SU-DHL-6 (cell line): ENCODE data around the gene RIMBP2.

ENCODE experiments used
- H2AFZ ChIP-seq: fragments of 200-600 bp; sonication (generic); 2 replicates; pipeline ENCODE4 v1.6.1; 2014; ENCODE audit warnings: low read depth, mild to moderate bottlenecking, moderate library complexity, mixed read lengths, antibody characterized with exemption, low read length; ENCODE audit not compliant: severe bottlenecking
- H3F3A ChIP-seq: fragments of 200-600 bp; shearing (Covaris generic); 2 replicates; pipeline ENCODE4 v1.6.0; 2016; ENCODE audit warnings: antibody characterized with exemption, mild to moderate bottlenecking; ENCODE audit not compliant: insufficient read depth
- H3K27ac ChIP-seq: fragments of 200-600 bp; sonication (generic); 2 replicates; pipeline ENCODE4 v1.5.1; 2016; ENCODE audit warnings: low read depth, mild to moderate bottlenecking, low read length, moderate library complexity, mixed read lengths
- H3K27me3 ChIP-seq: fragments of 200-600 bp; sonication (generic), shearing (Covaris generic); 2 replicates; pipeline ENCODE4 v1.6.0; 2014; ENCODE audit warnings: mild to moderate bottlenecking, low read length
- H3K36me3 ChIP-seq: fragments of 200-600 bp; sonication (generic); 2 replicates; pipeline ENCODE4 v1.6.1; 2014; ENCODE audit warnings: mild to moderate bottlenecking, low read length, mixed read lengths
- H3K4me2 ChIP-seq: fragments of 300-600, 200-600 bp; shearing (Covaris generic), sonication (generic); 2 replicates; pipeline ENCODE4 v1.6.0; 2014; ENCODE audit warnings: low read length, low read depth, mild to moderate bottlenecking; ENCODE audit not compliant: poor library complexity, severe bottlenecking
- H3K4me3 ChIP-seq: fragments of 200-600 bp; sonication (generic); 2 replicates; pipeline ENCODE4 v1.5.1; 2014; ENCODE audit warnings: antibody characterized with exemption, low read length, mild to moderate bottlenecking, mixed read lengths; ENCODE audit not compliant: insufficient read depth, poor library complexity, severe bottlenecking
- H3K79me2 ChIP-seq: fragments of 200-600 bp; sonication (generic); 2 replicates; pipeline ENCODE4 v1.6.1; 2014; ENCODE audit warnings: mild to moderate bottlenecking, low read length, moderate library complexity; ENCODE audit not compliant: insufficient read depth
- H3K9ac ChIP-seq: fragments of 200-600 bp; sonication (generic); 2 replicates; pipeline ENCODE4 v1.7.0; 2014; ENCODE audit warnings: mild to moderate bottlenecking, low read length
- H3K9me2 ChIP-seq: fragments of 200-600 bp; sonication (generic); replicated peaks from 2 replicates; pipeline ENCODE4 v1.6.1; 2014; ENCODE audit warnings: low read length; ENCODE audit not compliant: insufficient read depth
- H3K9me3 ChIP-seq: fragments of 200-600 bp; sonication (generic); 2 replicates; pipeline ENCODE4 v1.6.1; 2014; ENCODE audit warnings: low read length, mixed read lengths; ENCODE audit not compliant: insufficient read depth
- H4K20me1 ChIP-seq: fragments of 200-600 bp; sonication (generic); 2 replicates; pipeline ENCODE4 v1.6.1; 2014; ENCODE audit warnings: low read depth, mild to moderate bottlenecking, antibody characterized with exemption, low read length, moderate library complexity, mixed read lengths
- EZH2phosphoT487 ChIP-seq: fragments of 200-600 bp; sonication (generic), shearing (Covaris generic); conservative IDR thresholded peaks from 2 replicates; pipeline ENCODE4 v1.6.1; 2018; ENCODE audit warnings: mild to moderate bottlenecking, antibody characterized with exemption, low read length, moderate library complexity, mixed read lengths
- TF ChIP-seq, protein P1 (sequence below): fragments of 200-600 bp; sonication (generic); IDR thresholded peaks from one replicate; pipeline ENCODE4 v1.5.1; 2017; ENCODE audit warnings: antibody characterized with exemption, mild to moderate bottlenecking, low read length, moderate library complexity; ENCODE audit not compliant: insufficient read depth, poor library complexity, severe bottlenecking

The RIMBP2 gene

DNA sequence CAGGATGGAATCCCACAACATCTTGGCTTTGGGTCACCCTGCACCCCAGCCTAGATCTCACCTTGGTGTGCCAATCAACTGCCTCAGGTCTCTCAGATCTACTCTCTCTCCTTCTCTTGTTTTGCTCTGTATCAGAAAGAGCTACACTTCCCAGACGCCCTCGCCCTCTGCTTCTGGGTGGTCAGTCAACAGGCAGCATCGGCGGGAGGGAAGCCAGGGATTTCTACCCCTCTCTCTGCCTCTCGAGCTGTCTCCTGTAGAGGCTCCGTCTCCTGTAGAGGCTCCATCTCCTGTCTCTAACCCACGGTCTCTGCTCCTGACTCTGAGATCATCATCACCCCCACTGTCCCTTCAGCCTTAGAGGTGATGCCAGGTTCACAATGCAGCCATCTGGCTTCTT, 226.8 kb downstream of the RIMBP2 start:
- Histone ChIP-seq H3K27ac (no peak overlapping the region), H3K9me2 (no peaks in the 10 kb centered on the region), H2AFZ (no peak overlapping the region), H3K9me3 (no peaks in the 10 kb centered on the region), H3K36me3 (no peaks in the 10 kb centered on the region), H3K79me2 (no peaks in the 10 kb centered on the region), H3K4me2 (no peak overlapping the region), H3K4me3 (no peak overlapping the region), H3F3A (no peaks in the 10 kb centered on the region), H3K9ac (no peak overlapping the region), H4K20me1 (no peaks in the 10 kb centered on the region), H3K27me3 (no peaks in the 10 kb centered on the region)
- TF ChIP-seq, protein P1, sequence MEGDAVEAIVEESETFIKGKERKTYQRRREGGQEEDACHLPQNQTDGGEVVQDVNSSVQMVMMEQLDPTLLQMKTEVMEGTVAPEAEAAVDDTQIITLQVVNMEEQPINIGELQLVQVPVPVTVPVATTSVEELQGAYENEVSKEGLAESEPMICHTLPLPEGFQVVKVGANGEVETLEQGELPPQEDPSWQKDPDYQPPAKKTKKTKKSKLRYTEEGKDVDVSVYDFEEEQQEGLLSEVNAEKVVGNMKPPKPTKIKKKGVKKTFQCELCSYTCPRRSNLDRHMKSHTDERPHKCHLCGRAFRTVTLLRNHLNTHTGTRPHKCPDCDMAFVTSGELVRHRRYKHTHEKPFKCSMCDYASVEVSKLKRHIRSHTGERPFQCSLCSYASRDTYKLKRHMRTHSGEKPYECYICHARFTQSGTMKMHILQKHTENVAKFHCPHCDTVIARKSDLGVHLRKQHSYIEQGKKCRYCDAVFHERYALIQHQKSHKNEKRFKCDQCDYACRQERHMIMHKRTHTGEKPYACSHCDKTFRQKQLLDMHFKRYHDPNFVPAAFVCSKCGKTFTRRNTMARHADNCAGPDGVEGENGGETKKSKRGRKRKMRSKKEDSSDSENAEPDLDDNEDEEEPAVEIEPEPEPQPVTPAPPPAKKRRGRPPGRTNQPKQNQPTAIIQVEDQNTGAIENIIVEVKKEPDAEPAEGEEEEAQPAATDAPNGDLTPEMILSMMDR, result no peak
- no peak for TF ChIP-seq EZH2phosphoT487

GRCh38 chr12:130488358-130488710, 227.8 kb downstream of the RIMBP2 start:
- H3K4me3 ChIP-seq, result no peak overlapping the region
- H4K20me1 ChIP-seq, result no peaks in the 10 kb centered on the region
- H3K27me3 ChIP-seq, result no peaks in the 10 kb centered on the region
- H3K9me3 ChIP-seq, result no peaks in the 10 kb centered on the region
- H3F3A ChIP-seq, result no peaks in the 10 kb centered on the region
- no peak overlapping the region for H2AFZ ChIP-seq
- H3K9ac ChIP-seq, result no peak overlapping the region
- H3K9me2 ChIP-seq, result no peaks in the 10 kb centered on the region
- no peaks in the 10 kb centered on the region for H3K79me2 ChIP-seq
- H3K4me2 ChIP-seq, result no peak overlapping the region
- H3K36me3 ChIP-seq, result no peaks in the 10 kb centered on the region
- TF ChIP-seq, protein P1, result no peak
- H3K27ac ChIP-seq, result no peak overlapping the region

- TF ChIP-seq, protein P1, result no peak
- no peak for TF ChIP-seq EZH2phosphoT487
- no peaks in the 10 kb centered on the region for H4K20me1 ChIP-seq
These were observed 228.3 kb downstream of the RIMBP2 start for GRCh38 chr12:130487636-130488357.

More at GRCh38 chr12:130487636-130488357, 228.3 kb downstream of the RIMBP2 start:
- H3K9me2 ChIP-seq, result no peaks in the 10 kb centered on the region
- no peaks in the 10 kb centered on the region for H3K36me3 ChIP-seq
- H3K9me3 ChIP-seq, result no peaks in the 10 kb centered on the region
- H2AFZ ChIP-seq, result no peak overlapping the region
- H3K4me3 ChIP-seq, result no peak overlapping the region
- no peak overlapping the region for H3K4me2 ChIP-seq
- no peak overlapping the region for H3K27ac ChIP-seq
- no peaks in the 10 kb centered on the region for H3K27me3 ChIP-seq
- no peak overlapping the region for H3K9ac ChIP-seq
- H3F3A ChIP-seq, result no peaks in the 10 kb centered on the region
- no peaks in the 10 kb centered on the region for H3K79me2 ChIP-seq
